Activated CD8-positive, alpha-beta memory T cell treated with anti-CD3 and anti-CD28 coated beads for 24 hours (primary cell): ENCODE results near the gene DNPEP.

Experiments used
- DNase-seq: peaks from one replicate; pipeline ENCODE4 v3.0.0-alpha.2; 2020

DNPEP gene

DNA sequence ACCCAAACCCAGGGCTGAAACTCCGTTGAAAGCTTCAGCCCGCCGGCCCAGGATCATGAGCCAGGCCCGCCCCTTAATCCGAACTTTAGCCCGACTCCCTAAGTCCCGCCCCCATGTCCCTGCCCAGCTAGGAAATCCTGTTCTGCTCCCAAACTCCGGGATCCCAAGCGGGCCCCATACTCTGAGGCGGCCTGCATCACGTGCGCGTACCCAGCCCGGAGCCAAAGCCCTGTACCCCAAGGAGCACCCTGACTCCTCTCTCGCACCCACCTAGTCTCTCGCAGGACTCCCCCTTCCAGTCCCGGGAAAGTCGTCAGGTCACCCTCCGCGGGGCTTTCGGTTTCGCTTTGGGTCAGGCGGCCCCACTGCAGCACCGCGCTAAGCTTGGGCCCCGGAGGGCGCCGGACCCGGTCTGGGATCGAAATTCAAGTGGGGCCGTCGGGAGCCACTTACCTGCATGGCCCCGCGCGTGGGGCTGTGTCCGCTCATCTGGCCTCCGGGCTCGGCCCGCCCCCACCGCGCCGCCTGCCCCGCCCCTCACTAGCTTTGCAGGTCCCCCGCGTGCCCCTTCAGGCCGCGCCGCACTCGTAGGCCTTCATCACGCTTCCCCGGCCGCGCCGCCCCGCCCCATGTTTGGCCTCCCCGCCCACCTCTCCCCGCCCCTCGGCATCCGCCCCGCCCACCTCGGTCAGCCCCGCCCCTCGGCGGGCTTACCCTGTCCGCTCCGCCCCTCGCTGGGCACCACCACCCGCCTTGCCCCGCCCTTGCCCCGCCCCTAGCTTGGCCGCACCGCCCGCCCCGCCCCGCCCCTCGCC is at the start of gene DNPEP:
Gene DNPEP (minus strand): TSS at position 607 of the 815 bp plus-strand sequence. CDS start 118 bp downstream, at position 489.
- DNase-seq, result peak; percentile 99

- DNase-seq, result no peak
These were observed 49.4 kb upstream of the DNPEP start for GRCh38 chr2:219437141-219437540.

DNA sequence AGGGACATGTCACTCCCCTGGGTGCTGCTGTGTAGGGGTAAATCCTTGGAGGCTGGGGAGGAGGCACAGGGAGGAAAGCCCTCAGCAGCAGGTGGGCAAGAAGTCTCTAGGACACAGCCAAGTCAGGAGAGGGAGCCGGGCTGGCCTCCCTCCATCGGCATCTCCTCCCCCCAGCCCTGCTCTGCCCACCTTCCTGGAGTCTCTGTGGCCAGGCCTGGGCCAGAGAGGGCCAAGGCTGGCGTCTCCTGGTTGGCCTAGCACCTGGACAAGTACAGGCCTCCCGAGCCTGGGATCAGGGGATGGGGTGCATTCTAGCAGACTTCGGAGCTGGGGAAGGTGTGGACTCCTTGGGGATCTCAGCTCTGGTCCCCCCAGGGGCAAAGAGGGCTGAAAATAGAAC is 48.8 kb upstream of the DNPEP start:
- DNase-seq, result no peak

DNA sequence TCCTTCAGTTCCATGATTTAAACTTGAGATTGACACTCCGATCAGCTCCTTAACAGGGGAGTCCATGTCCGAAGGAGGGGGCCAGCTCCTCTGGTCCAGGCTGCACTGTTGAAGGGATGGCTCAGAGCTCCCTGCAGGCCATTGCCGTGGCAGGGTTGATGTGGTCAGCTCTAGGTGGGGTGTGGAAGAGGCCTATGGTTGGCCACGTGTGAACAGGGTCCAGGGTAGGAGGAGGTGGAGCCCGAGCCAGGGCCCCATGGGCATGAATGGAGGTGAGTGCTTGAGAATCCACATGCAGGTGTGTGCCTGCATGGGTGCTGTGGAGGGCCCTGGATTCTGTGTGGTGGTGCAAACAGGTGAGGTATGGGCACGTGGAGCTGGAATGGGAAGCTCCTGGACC is 48.0 kb upstream of the DNPEP start:
- no peak for DNase-seq

DNA sequence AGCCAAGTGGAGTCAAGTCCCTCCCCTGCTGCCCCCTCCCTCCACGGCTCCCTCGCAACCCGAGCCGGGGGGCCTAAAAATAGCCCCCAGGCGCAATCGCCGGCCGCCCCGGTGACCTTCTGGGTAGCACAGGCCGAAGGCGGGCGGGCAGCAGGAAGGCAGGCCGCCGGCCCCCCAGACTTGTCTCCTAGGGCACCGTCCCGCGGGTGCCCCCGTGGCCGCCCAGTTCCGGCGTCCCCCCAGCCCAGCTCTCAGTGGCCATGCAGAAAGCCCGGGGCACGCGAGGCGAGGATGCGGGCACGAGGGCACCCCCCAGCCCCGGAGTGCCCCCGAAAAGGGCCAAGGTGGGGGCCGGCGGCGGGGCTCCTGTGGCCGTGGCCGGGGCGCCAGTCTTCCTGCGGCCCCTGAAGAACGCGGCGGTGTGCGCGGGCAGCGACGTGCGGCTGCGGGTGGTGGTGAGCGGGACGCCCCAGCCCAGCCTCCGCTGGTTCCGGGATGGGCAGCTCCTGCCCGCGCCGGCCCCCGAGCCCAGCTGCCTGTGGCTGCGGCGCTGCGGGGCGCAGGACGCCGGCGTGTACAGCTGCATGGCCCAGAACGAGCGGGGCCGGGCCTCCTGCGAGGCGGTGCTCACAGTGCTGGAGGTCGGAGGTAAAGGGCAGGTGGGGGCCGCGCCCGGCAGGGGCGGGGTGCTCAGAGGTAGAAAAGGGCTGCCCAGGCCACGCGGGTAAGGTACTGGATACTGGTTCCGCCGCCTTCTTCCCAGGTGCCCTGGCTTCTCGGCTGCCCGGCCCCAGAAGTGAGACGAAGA is 47.2 kb upstream of the DNPEP start, which contains the start of gene SPEG:
Gene SPEG (plus strand): TSS at position 126 of the 808 bp plus-strand sequence. CDS start 135 bp downstream, at position 261.
- no peak for DNase-seq

- no peak for DNase-seq
These were observed 46.7 kb upstream of the DNPEP start for GRCh38 chr2:219434468-219434717.

DNA sequence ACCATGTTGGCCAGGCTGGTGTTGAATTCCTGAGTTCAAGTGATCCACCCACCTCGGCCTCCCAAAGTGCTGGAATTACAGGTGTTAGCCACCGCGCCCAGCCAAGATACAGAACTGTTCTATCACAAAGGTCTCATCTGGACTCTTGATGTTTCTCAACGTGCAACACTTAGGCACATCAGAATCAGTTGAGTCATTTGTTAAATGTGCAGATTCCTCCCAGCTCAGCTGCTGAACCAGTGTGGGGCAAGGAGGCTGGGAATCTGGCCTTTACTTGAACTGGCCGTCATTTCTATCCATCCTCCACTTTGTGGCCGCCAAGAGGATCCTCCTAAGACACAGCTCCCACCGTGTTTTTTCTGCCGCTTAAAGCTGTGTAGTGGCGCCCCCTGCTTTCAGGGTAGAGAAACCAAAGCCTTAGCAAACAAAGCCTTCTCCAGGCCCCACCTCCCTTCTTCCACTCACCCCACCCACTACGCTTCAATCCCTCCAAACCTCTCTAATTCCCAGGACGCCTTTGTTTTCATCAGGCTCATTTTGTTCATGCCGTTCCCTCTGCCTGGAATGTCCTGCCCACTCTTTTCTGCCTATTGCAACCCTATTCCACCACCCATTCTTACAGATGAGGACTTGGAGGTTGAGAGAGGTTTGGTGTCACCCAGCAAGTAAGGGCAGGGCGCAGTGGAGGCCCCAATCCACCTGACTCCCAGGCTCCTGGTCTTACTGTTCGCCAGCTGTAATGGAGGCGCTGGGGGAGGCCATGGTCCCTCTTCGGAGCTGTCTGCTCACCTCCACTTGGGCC is 46.2 kb upstream of the DNPEP start:
- DNase-seq, result no peak

DNA sequence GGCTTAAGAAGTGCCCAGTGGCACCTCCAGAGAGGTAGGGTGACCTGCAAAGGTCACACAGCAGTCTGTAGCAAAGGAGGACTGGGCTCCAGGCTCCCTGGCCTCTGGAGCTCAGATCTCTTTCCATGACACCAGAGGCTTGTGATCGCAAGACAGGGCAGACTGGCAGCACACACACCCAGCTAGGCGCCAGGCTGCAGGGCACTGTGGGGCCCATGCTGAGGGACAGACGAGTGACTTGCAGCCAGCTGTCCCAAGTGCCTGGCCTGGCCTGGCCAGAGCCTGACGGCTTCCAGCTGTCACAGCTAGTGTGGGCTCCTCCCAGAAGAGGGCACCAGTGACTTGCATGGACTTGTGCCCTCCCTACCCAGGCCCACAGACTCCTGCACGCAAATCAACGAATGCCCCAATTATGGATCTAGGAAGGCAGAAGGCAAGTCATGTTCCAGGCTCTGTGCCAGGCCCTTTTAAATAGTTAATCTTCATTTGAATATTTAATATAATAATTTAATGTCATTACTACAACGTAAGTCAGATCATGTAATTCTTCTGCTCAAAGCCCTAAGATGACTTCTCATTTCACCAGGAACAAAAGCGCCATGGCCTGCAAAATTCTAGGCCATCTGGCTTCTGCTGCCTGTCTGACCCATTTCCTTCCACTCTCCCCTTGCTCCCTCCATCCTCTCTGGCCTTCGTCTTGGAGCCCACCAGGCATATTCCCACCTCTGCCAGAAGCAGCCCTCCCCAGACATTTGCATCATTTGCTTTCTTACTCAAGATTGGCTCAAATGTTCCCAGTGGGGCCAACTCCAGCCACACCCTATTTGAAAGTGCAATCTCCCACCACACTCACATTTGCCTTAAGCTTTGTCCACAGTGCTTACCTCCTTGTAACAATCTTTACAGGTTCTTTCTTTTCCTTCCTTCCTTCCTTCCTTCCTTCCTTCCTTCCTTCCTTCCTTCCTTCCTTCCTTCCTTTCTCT is 43.2 kb upstream of the DNPEP start:
- DNase-seq, result no peak

- no peak for DNase-seq
These were observed 42.4 kb upstream of the DNPEP start for GRCh38 chr2:219429958-219430606.

- DNase-seq, result no peak
These were observed 40.8 kb upstream of the DNPEP start for GRCh38 chr2:219428469-219428868.

DNA sequence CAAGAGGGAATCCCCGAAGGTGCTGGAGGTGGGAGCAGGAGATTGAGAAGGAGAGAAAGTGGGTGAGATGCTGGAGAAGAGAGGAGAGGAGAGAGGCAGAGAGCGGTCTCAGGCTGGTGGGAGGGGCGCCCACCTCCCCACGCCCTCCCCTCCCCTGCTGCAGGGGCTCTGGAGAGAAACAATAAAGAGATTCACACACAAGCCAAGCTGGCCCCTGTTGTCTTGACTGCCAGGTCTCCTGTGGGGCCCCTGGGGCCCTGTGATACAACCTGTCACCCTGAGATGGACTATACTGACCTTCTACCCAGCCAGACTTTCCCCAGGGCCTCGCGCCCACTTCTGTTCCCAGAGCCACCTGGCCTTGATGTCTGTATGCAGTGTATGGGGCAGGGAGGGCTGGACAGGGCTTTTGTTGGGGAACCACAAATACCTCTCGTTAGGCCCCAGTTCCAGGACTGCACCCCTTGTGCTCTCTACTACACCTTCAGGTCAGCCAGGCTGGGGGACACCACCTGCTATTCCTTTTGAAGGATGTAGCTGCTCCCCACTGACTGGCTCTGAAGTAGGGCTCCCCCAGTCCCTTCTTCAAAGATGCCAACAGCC is 38.9 kb upstream of the DNPEP start:
- DNase-seq, result no peak

GRCh38 chr2:219426068-219426443 is 38.3 kb upstream of the DNPEP start:
- no peak for DNase-seq

- DNase-seq, result no peak
These were observed 37.7 kb upstream of the DNPEP start for GRCh38 chr2:219425238-219426067.

DNA sequence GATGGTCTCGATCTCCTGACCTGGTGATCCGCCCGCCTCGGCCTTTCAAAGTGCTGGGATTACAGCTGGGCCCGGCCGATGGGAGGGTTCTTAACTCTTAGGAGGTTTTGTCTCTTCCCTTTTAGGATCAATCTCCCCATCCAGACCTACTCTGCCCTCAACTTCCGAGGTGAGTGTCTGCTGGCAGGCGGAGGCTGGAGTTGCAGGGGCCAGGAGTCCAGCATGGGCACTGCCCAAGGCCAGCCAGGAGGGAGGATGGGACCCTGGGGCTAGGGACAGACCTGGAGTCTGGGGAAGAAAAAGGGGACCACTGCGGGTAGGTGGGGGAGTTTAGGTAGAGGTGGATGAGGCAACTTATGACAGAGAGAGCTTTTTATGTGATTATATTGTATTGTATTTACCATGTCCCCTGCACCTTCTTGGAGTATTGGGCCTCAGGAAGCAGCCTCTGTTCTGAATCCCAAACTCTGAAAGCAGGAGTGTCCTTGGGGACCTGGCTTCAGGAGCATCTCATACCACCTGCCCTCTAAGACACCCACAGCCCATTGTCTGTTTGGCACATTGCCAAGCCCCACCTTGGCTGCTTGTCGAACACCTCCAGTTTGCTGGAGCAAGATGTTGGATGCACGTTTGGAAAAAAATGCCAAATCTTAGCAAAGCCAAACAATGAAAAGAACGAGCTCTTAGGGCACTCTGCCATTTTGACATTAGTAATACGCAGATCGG is 36.1 kb upstream of the DNPEP start:
- DNase-seq, result no peak

DNA sequence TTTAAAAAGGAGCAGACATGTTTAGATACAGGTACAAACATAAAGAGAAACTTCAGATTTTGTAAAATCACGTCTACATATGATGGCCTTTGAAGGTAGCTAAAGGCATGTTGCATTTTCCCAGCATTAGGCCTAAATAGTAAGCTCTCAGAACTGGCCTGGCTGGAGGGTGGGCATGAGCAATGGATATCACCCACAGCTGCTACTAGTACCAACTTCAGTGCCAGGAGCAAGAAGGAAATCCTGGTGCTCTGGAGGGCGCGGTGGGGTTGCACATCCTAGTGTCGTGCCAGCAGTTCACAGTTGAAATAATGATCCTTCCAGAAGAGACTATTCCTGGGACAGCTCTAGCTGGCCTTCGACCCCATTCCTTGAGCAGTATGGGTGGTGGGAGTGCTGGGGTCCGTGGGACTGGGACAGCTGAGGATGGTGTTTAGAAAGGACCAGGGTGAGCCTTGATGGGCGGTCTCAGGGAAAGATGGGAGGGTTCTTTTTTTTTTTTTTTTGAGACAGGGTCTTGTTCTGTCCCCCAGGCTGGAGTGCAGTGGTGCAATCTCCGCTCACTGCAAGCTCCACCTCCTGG is 35.3 kb upstream of the DNPEP start:
- DNase-seq, result no peak

GRCh38 chr2:219421323-219421722 is 33.6 kb upstream of the DNPEP start:
- no peak for DNase-seq

DNA sequence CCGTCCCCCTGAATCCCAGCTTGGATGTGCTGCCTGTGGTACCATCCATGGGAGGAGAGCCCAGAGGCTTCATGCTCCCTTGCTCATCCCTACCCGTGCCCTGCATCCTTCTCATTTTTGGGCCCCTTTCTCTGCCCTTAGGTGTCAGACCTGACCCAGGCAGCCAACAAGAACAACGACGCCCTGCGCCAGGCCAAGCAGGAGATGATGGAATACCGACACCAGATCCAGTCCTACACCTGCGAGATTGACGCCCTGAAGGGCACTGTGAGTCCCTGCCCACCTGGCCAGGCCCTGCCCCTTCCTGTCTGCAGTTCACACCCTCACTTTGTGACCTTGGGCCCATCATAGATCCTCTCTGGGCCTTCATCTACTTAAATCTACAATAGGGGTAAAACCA is 33.0 kb upstream of the DNPEP start:
- DNase-seq, result no peak

- DNase-seq, result no peak
These were observed 31.9 kb upstream of the DNPEP start for GRCh38 chr2:219419331-219420197.
